NCI-H2196 (cell line): Measurements from ENCODE around the gene RBBP5.
A peak's percentile ranks its signal among the peaks of the same experiment; 100 is the strongest.
"Not testable (repeated sequence)": the region's sequence is repeated elsewhere in the genome, so short reads cannot be mapped to it uniquely, and the experiment has no call there.

Source experiments
- DNase-seq: peaks from one replicate; lab custom pipeline; 2025; ENCODE audit not compliant: unreplicated experiment; lab: John Stamatoyannopoulos, UW

The RBBP5 gene

GRCh38 chr1:205121660-205122488 is at the start of gene RBBP5:
RBBP5 (minus strand) TSS chr1:205121978; CDS start chr1:205121873, 105 bp downstream.
- DNase-seq: peak; percentile 94

GRCh38 chr1:205171369-205171768 is 49.6 kb upstream of the RBBP5 start:
- no peak for DNase-seq

GRCh38 chr1:205170532-205171269 is 48.9 kb upstream of the RBBP5 start:
- no peak for DNase-seq

GRCh38 chr1:205169248-205169647 is 47.5 kb upstream of the RBBP5 start:
- DNase-seq: no peak

- no peak for DNase-seq
Measured at GRCh38 chr1:205168291-205168690, 46.5 kb upstream of the RBBP5 start.

- no peak for DNase-seq
Measured at GRCh38 chr1:205162301-205162700, 40.5 kb upstream of the RBBP5 start.

GRCh38 chr1:205161076-205161475 is 39.3 kb upstream of the RBBP5 start:
- DNase-seq: no peak

GRCh38 chr1:205158048-205158616 is 36.4 kb upstream of the RBBP5 start:
- no peak for DNase-seq

- DNase-seq: not testable (repeated sequence)
Measured at GRCh38 chr1:205155665-205156377, 34.0 kb upstream of the RBBP5 start.

GRCh38 chr1:205152505-205152904 is 30.7 kb upstream of the RBBP5 start:
- DNase-seq: no peak

- DNase-seq: no peak
Measured at GRCh38 chr1:205150651-205151428, 29.1 kb upstream of the RBBP5 start.

GRCh38 chr1:205147191-205147835 is 25.5 kb upstream of the RBBP5 start:
- DNase-seq: no peak

GRCh38 chr1:205144751-205145150 is 23.0 kb upstream of the RBBP5 start:
- DNase-seq: no peak

GRCh38 chr1:205144046-205144720 is 22.4 kb upstream of the RBBP5 start:
- DNase-seq: no peak

- no peak for DNase-seq
Measured at GRCh38 chr1:205142102-205142469, 20.3 kb upstream of the RBBP5 start.

- DNase-seq: peak; percentile 86
Measured at GRCh38 chr1:205141236-205142101, 19.7 kb upstream of the RBBP5 start.

GRCh38 chr1:205140113-205140512 is 18.3 kb upstream of the RBBP5 start:
- no peak for DNase-seq

GRCh38 chr1:205137901-205138300 is 16.1 kb upstream of the RBBP5 start:
- DNase-seq: no peak

- DNase-seq: no peak
Measured at GRCh38 chr1:205133287-205133686, 11.5 kb upstream of the RBBP5 start.
